ENCODE results near the gene SMPD2. TPM values are rescaled to one million over a fixed set of nuclear protein-coding genes. Genes with fewer than 3 reads are reported as not detected.

Gene SMPD2
- total and polyA plus RNA-seq, 9 of the 15 experiments (the other 6 are each of a cell fraction or from before 2014, with no cell fraction given) = 0.13 to 21.8 (median 18.3) TPM

DNA sequence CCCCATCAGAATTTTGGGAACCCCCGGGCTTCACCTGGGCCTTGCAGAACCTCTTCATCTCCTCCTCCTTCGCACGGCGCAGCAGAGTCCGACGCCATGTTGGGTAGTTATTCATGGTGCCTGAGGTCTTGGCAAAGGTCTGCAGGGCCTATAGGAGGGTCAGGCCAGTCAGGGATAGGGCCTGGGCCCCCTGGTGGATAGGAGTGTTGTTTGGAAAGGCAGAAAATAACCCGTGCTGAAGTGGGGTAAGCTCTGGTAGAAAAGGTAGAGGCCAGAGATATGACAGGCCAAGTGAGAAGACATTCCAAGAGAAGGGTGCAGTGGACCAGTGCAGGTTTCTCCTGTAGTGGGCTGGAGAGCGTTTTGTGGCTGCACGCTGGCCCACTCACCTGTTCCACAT is 4.9 kb downstream of the SMPD2 start (continued):
- peak; percentile 34; the same call in 1 of the 2 replicates for TF ChIP-seq ZFX (CRISPR knock-in tag; IDR thresholded peaks at IDR 0.05)
- no peak for TF ChIP-seq TAF1 (IDR thresholded peaks at IDR 0.05; ENCODE audit: control insufficient read depth, extremely low read depth, insufficient read depth, low read length, severe bottlenecking)
- TF ChIP-seq BCL6 (CRISPR knock-in tag; IDR thresholded peaks at IDR 0.05) = no peak
- TF ChIP-seq, protein P1, sequence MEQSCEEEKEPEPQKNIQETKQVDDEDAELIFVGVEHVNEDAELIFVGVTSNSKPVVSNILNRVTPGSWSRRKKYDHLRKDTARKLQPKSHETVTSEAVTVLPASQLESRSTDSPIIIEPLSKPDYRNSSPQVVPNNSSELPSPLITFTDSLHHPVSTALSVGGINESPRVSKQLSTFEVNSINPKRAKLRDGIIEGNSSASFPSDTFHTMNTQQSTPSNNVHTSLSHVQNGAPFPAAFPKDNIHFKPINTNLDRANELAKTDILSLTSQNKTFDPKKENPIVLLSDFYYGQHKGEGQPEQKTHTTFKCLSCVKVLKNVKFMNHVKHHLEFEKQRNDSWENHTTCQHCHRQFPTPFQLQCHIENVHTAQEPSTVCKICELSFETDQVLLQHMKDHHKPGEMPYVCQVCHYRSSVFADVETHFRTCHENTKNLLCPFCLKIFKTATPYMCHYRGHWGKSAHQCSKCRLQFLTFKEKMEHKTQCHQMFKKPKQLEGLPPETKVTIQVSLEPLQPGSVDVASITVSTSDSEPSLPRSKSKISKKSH (CRISPR knock-in tag; IDR thresholded peaks at IDR 0.05) = no peak

DNA sequence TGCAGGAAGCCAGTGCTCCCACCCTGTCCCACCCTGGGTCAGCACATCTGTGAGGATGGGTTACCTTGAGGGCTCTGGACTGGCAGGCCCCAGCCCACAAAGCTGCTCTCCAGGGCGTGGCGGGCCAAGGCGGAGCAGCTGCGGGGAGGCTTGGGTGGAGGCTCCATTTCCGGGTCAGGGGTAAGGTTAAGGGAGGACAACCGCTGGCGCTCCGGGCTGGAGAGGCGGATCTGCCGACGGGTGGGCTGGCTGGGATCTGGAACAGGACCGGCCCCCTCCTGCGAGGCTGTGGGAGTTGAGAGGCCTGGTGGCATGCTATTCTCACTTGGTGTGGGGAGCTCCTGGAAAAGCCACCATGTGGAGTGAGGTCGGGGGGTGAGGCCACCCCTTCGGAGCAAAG is 5.5 kb downstream of the SMPD2 start:
- ATAC-seq = peak; percentile 63
- in situ Hi-C loops (cut with MboI) (no loop called here), intact Hi-C loops (cut with micrococcal nuclease) (no loop called here)
- WGBS (ENCODE audit: insufficient coverage, low coverage, missing lambda C conversion rate) = 51% methylated on average over 6 of the region's 15 CpGs
- FAIRE-seq = peak; percentile 44
- Histone ChIP-seq H4K20me1 (replicated peaks; ENCODE audit: control insufficient read depth, insufficient read depth, low read length) (no peaks in the 10 kb centered on the region), H3K9me3 (replicated peaks; ENCODE audit: control insufficient read depth, insufficient read depth, low read depth, low read length) (no peaks in the 10 kb centered on the region), H3K27me3 (ENCODE audit: control insufficient read depth in 2 of 2, insufficient read depth in 2 of 2, low read length in 2 of 2) (no peaks in the 10 kb centered on the region), H3K9ac (ENCODE audit: insufficient read depth in 1 of 2, low read depth in 2 of 2, low read length in 2 of 2) (peak overlapping the region in 1 of 2 experiments; percentile 84; a peak in 3 of 4 replicates), H3K27ac (ENCODE audit: extremely low read depth, low read depth, low read length) (peak overlapping the region; percentile 41), H3K9me1 (ENCODE audit: control insufficient read depth, insufficient read depth, low read length) (no peaks in the 10 kb centered on the region), H3K4me2 (ENCODE audit: insufficient read depth, low read length) (peak overlapping the region; percentile 29; the same call in 1 of the 2 replicates), H3K4me3 (no peak overlapping the region), H2AFZ (ENCODE audit: low read depth, low read length) (0 out of 2 replicates have a peak overlapping the region, but pooled peaks have one; percentile 12), H3K79me2 (ENCODE audit: control insufficient read depth, insufficient read depth, low read length) (peaks cover 16% of the 10 kb centered on the region), H3K4me1 (replicated peaks in 1 of 2; ENCODE audit: control insufficient read depth in 2 of 2, insufficient read depth in 2 of 2, low read length in 2 of 2) (peaks cover 18 to 49% of the 10 kb centered on the region in 2 experiments; a peak in 4 of 5 replicates), H3K36me3 (ENCODE audit: control insufficient read depth, insufficient read depth, low read length) (peaks cover 50% of the 10 kb centered on the region)
- ChIA-PET POLR2A (interaction anchor here (0.6 to 9.8 kb wide), 7 partner anchors 8 to 265 kb away, joined by 3 to 92 read pairs (median 3); partner anchors contain the start of genes MICAL1 and ZBTB24), CTCF (ENCODE audit: low intra/inter-chr PET ratio) (no interaction called here)
- BruUV-seq (replicated peaks) = no TSS peak
- peak; percentile 45 to 70 (median 59) for DNase-seq (ENCODE audit: extremely low read depth in 1 of 4, low spot score in 3 of 4)
- no peak for TF ChIP-seq ZNF444 (CRISPR knock-in tag; IDR thresholded peaks at IDR 0.05)
- no peak for TF ChIP-seq HMBOX1 (IDR thresholded peaks at IDR 0.05)
- no peak for TF ChIP-seq U2AF1 (optimal IDR thresholded peaks at IDR 0.05; ENCODE audit: low read depth, low read length)
- peak; percentile 63 for TF ChIP-seq RBFOX2 (IDR thresholded peaks at IDR 0.05; ENCODE audit: low read depth, low read length)
- TF ChIP-seq ZNF121 (CRISPR knock-in tag; conservative IDR thresholded peaks at IDR 0.05) = no peak
- TF ChIP-seq ZC3H4 (CRISPR knock-in tag; IDR thresholded peaks at IDR 0.05; ENCODE audit: borderline replicate concordance) = no peak
- TF ChIP-seq GTF2B (IDR thresholded peaks at IDR 0.05; ENCODE audit: extremely low read depth, insufficient read length) = no peak
- TF ChIP-seq ELF1 (tag; IDR thresholded peaks at IDR 0.05) = 0 out of 2 replicates have a peak, but pooled peaks have one; percentile 27
